HG03175 (cell line): ENCODE data around the gene TLE1.
"Not testable (repeated sequence)": the region's sequence is repeated elsewhere in the genome, so short reads cannot be mapped to it uniquely, and the experiment has no call there.

Source experiments
- ATAC-seq: cut with Tn5 transposase; IDR thresholded peaks from one replicate; pipeline ENCODE4 v1.9.1; 2021; ENCODE audit warnings: mild to moderate bottlenecking, moderate library complexity; ENCODE audit not compliant: unreplicated experiment

TLE1 gene

DNA sequence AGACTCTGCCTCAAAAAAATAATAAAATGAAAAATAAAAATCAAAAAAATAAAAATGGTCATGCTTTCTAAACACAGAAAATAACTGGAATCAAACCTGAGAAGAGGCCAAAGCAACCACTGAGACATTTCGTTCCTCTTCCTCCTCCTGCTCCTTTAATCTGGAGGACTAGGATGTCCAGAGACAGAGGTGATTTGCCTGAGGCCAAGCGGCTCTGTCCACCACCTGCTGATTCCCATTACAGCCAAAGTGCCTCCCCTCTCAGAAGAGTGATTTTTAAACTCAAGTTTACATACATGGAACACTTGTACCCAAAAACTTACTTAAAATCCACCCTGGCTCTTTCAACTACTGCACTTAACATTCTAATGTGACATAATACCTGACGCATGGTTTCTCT, 65.6 kb downstream of the TLE1 start:
- no peak for ATAC-seq

DNA sequence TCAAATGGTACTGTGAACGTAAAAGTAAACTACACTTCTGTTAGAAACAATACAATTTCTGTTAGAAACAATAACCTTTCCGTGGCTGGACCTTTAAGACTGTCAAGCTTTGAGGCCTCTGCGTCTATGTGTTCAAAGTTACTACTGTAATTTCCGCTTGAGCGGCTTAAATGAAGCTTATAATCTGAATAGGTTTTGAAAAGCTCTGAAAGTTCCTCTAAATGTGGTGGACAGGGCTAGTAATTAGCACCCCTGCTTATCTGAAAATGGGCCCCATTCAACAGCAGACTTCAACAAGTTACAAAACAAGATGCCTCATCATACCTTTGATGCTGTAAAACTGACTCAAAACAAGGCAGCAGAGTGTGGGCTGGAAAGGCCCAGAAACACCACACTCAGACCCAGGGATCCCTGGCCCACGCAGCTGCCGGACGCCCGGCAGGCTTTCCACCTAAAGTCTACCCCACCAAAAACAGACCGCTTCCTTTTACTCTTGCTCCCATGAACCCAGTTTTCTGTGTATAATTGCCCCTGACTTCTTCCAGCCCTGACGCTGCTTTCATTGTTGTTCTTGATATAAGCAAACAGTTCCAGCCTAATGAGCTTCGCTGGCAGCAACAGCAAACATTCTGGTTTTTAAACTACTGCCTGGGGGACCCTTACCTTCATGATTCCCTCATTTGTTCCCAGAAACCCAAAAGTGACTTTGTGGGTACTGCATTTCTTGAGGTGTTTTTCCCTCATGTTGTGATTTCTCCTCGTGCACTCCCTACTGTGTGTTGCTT, 66.7 kb downstream of the TLE1 start:
- no peak for ATAC-seq

DNA sequence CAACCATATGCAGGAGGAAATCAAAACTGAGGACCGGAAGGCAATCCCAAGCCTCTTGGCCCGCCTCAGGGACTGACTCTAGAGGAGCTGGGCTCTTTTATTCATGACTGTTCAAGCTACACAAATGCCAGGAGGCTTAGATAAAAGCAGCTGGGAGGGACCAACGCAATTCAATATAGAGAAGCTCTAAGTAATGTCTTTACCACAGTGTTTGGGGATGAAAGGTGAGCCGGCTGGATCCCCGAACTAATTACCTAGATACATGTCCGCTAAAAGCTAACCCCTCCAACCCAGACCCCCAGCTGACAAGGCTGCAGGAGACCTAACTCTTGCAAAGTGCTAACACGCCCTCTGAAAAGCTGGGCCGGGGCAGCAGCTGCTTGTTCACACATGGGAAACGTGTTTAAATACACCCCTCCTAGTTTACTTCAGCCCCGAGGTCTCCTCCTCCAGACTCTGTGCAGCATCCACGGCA, 67.5 kb downstream of the TLE1 start:
- ATAC-seq: no peak

DNA sequence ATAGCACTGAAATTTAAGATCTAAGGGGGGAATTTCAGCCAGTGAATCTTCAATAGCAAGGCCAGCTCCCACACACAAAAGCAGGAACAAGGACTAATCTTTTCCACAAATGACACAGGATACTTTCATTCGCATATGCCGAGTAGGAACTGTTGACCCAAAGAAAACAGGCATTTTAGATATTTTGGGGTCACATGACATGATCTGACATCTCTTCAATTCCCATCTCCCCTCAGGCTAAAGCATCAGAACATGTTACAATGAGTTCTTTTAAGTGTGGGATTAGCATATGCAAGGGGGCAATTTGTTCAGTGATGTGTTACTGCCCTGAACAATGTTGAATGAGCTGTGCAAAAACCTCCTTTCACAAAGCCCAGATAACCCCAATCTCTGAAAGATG, 68.2 kb downstream of the TLE1 start:
- ATAC-seq: no peak

DNA sequence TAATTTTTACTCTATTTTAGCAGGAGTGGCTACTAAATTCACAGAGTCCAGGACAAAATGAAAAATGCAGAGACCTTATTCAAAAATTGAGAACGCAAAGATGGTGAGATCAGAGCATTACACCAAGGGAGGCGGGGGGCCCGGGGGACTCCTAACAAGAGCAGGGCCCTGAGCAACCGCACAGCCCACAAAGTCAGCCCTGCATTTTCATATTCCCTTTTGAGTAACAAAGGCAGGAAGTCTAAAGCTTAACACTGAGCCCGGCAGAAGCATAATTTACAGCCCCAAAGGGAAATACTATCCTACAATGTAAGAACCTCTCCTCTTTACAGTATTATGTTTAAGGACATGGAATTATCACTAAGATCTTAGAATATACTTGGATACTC, 69.4 kb downstream of the TLE1 start:
- ATAC-seq: no peak

DNA sequence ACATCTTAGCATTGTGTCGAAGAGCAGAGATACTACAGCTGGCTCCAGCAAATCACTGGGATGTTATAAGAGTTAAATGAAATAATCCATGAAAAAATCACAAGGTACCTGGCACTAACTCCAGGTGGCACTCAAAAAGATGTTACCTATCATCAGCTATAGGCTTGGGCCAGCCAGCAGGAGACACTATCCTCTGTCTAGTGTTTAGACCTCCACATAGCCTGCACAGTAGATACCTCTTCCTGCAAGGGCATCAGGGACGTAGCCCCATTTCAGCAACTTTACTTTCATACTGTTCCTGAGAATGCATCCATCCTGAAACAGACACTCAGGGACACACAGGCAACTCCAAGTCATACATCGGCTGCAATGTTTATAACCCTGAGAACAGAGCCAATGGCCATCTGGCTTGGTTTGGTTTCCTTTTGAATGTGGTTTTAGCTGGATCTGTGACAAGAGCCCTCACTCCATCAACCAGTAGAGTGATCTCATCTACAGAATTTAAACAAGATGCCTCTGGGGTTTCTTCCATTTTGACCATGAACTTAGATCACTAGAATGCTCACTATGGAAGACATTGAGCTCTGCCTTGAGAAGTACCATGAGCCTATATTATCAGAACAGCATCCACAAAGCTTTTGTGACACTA, 69.9 kb downstream of the TLE1 start:
- ATAC-seq: no peak

DNA sequence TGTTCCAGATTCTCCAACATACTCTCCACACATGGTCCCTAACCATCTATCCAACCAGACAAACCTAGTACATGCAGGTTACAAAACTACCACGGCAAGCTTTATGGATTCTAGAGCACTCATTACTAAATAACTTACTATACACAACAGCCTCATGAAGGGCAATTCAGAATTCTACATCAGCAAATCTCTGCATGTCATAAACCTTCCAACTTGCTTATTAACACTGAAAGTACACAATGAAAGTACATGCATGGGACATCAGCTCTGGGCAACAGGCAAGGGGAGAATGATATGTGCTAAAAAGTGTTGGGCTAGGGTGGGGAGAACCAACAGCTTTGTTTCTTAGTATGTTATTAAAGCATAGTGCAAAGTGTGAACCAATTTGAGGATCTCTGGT, 70.4 kb downstream of the TLE1 start:
- ATAC-seq: no peak

DNA sequence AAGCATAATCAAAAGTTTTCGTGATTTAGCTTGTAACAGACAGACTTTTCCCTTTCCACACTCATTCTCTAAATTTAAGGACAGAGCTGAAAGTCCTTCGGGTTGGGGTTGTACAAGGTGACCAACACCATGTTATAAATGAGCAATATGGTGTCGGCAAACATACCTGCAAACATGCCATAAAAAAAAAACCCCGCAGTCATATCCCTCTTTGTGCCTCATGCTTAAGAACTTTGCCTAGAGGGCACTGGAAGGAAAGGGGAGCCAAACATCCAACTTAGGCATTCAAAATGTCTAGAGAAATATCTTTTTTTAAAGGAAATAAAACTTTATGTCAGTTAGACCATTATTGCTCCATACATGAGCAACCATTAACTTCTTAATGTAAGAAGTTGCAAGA, 73.2 kb downstream of the TLE1 start:
- ATAC-seq: no peak

DNA sequence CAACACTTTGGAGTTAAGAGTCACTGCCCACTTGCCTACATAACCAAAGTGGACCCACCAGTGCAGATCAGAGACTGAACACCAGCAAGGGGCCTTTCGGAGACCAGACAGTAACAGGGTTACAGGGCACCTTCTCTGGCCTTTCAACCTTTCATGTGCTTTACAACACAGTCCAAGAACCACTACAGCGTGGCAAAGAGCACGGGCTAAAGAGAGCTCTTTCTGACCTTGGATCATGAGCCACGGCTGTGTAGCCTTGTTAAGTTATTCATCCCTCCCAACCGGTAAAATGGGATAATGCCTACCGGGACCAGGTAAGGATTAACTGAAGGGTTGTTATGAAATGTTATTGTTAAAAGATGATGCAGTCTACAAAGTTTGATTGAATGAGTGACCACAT, 75.0 kb downstream of the TLE1 start:
- ATAC-seq: no peak

DNA sequence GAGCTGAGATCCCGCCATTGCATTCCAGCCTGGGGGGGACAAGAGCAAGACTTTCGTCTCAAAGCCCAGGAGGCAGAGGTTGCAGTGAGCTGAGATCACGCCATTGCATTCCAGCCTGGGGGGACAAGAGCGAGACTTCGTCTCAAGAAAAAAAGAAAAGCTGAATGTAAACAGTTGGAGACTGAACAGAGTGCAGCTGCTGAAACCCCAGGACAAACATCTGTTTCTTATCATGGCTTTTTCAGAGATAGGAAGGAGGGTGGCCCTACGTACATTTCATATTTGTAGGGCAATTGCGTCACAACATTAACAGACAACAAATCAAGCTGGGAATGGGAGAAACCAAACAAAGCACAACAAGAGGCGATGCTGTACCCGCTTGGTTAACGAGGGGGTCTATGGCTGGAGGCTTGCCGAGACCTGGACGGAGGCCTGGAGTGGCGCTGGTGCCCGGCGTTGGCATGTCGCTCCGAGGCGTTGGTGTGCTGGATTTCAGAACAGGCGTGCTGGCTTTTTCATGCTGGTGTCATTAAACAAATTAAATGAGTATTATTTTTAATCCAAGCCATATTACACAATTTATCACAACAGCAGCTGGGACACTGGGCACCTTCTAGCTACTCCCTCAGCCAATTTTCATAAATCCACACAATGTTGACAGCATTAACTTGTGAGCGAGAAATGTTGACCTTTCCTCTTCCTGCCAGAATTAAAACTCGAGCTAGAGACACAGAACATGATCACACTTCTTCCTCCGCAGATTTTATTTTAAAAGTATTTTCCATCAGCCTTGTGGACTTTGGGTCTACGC, 76.1 kb downstream of the TLE1 start:
- no peak for ATAC-seq

DNA sequence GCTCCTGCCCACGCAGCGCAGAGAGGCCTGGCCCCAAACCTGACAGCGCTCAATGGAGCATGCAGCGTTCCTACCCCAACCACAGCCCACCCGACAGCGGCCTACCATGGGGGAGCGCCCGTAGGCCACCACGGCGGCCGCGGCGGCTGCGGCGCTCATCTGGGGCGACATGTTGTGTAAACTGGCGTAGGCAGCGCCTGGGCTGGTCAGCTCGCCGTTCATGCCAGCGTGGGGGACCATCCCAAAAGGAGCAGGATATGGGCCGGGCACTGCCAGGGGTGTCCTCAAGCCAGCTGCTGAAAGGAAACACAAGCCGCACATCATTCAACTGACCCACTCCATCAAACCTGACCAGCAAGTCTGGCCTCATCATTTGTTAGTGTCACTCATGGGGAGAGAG, 77.7 kb downstream of the TLE1 start:
- no peak for ATAC-seq

DNA sequence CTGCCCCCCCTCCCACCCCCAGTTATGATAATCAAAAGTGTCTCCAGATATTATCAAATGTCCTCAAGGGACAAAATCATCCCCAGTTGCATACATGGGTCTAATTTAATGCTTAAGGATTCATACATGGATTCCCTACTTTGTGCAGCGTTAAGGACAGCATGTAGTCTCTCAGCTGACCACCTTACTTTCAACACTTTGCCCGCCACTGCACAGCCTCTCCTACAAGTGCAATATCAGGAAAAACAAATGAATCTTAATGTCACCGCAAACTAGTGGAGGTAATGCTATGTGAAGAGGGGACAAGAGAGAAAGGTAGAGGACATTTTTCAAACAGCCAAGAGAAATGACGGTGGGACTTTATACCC, 78.6 kb downstream of the TLE1 start:
- ATAC-seq: no peak

DNA sequence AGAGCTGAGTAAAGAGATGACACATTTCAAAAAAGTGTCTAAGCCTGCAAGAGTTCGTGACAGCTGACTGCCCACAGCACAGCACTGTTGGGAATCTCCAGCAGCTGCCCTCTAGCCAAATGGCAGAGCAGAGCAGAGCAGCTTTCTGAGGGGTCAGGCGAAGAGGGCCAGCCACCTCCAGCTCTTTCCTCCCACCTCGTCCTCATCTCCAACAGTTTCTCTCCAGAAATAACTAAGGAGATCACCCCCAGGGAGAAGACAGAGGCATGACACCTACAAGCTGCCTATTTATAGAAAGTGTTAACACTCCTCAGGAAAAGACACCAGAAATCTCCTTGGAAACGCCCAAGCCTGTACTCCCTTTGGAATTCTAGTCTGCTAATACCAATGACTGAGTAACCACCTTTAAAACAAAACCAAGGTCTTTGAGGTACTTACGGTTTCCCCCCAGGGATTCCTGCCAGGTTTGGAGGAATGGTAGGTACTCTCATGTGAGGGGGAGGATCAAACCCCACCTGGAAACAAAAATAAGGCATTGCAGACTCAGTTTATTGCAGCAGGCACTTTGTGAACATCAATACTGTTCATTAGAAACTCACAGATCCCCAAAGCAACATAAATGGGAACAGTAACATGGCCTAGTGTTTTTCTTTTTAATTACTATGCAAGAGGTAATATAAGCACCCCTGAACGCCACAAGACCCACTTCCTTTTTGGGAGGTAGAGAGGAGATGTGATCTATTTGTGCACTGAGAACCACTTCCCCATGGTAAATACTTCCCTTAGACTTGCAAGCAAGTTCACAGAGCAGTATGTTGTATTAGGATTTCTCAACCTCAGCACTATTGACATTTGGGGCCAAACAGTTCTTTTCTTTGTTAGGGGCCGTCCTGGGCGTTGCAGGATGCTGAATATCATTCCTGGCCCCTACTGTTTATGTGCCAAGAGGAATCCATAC, 79.3 kb downstream of the TLE1 start:
- ATAC-seq: peak; percentile 42

DNA sequence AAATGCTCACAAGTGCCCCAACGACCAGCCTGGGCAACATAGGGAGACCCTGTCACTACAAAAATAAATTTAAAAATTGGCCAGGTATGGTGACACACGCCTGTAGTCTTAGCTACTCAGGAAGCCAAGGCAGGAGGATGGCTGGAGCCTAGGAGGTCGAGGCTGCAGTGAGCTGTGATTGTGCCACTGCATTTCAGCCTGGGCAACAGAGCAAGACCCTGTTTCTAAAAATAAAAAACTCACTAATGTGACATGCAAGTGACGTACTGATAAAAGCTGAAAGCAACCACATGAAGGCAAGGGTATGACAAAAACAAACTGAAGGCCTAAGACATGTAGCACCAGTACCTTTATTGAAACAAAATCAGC, 81.1 kb downstream of the TLE1 start:
- ATAC-seq: no peak

DNA sequence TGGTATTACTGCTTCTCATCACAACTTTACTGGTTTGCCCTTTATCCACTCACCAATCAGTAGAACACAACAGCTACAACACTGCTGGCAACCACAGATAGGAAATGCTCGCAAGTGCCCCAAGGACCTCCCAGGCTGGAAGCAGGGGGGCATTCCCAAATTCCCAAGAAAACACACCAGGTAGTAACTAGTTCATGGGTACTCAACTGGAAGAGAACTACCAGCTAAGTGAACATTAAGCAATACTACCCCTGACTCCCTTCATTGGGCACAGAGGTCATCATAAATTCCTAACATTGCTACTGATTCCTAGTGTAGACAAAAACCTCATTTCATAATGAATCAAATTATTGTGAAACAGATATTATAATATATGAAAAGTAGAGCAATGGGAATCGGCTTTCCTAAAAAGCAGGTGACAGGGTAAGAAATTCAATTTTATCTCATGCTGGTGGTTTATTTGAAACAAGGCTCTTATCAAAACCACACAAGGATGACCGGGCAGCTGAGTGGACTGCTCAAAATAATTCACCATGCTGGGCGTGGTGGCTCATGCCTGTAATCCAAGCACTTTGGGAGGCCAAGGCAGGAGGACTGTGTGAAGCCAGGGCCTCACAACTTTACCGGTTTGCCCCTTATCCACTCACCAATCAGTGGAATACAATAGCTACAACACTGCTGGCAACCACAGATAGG, 81.6 kb downstream of the TLE1 start:
- ATAC-seq: no peak

DNA sequence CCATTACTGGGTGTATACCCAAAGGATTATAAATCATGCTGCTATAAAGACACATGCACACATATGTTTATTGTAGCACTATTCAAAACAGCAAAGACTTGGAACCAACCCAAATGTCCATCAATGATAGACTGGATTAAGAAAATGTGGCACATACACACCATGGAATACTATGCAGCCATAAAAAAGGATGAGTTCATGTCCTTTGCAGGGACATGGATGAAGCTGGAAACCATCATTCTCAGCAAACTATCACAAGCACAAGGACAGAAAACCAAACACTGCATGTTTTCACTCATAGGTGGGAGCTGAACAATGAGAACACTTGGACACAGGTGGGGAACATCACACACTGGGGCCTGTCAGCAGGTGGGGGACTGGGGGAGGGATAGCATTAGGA, 83.1 kb downstream of the TLE1 start:
- ATAC-seq: not testable (repeated sequence)

DNA sequence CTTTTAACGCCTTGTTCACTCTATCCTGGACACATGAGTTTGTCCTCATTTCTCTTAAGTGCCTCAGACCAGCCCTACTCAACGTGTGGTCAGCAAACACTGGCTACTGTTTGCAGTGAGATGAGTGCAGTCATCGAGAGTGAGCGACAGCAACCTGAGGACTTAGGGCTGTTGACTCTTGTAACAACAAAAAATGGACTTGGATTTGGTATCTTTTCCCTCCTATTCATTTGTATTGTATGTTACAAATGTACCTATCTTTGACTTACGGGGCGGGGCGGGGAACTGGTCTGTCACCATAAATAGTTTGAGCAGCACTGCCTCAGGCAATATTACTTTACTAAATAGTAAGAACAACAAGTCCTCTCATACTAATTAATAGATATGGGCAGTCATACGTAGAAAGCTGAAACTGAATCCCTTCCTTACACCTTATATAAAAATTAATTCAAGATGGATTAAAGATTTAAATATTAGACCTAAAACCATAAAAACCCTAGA, 84.1 kb downstream of the TLE1 start:
- no peak for ATAC-seq

DNA sequence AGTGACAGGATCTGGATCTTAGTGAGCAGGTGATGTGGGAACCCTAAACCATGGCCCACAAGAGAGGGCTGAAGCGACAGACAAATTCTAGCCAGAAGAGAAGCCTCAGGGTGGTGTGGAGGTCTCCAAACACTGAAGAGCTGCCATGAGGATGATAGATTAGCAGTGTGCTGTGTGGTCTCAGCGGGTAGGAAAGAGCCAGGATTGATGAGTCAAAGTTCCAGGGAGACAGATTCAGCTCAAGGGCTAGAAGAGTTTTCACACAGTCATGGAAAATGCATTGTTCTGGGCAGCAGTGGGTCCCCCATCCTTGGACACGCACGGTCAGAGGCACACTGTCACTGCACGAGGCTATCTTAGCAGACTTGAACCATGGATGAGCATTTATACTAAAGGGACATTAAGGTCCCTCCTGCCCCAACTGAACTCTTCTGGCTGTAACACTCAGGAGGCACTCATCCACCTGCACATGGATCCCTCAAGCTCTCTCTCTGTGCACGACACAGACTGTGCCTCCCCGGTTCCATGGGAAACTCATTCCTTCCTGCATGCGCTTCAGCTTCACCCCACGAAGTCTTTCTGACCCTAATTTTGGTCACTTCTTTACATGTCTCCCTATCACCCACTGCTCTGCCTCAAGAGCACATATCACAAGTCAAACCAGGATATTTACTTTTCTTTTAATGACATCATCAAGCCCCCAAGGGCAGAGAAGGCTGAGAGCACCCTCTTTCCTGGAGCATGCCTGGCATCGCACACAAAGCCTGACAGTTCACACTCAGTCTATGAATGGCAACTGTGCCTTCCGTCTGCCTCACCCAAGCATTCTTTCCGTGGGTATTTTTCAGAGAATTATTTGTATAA, 84.8 kb downstream of the TLE1 start:
- ATAC-seq: no peak
